CD4-positive, alpha-beta T cell treated with Interferon alpha-2 for 1 hour (primary cell): ENCODE measurements around the gene SAA1.
"Not testable (repeated sequence)": the region's sequence is repeated elsewhere in the genome, so short reads cannot be mapped to it uniquely, and the experiment has no call there.

Experiments used
- DNase-seq, 2 donors: peaks; one replicate each; pipeline ENCODE4 v3.0.0-alpha.2; 2020 to 2022

The SAA1 gene

GRCh38 chr11:18261721-18262120, 4.3 kb upstream of the SAA1 start:
- no peak for DNase-seq

- DNase-seq = not testable (repeated sequence)
Measured at GRCh38 chr11:18262681-18263350, 3.2 kb upstream of the SAA1 start.

- no peak for DNase-seq
Measured at GRCh38 chr11:18264035-18264434, 2.0 kb upstream of the SAA1 start.

- DNase-seq = no peak
Measured at GRCh38 chr11:18264677-18265555, 1.1 kb upstream of the SAA1 start.

GRCh38 chr11:18267335-18268133, 1.5 kb downstream of the SAA1 start:
- DNase-seq = peak in 1 of 2 donors; percentile 25

- not testable (repeated sequence) for DNase-seq
Measured at GRCh38 chr11:18269252-18269651, 3.2 kb downstream of the SAA1 start.

- no peak for DNase-seq
Measured at GRCh38 chr11:18270102-18270501, 4.0 kb downstream of the SAA1 start.

- no peak for DNase-seq
Measured at GRCh38 chr11:18271206-18271605, 5.1 kb downstream of the SAA1 start.

- peak in 1 of 2 donors; percentile 39 for DNase-seq
Measured at GRCh38 chr11:18277565-18278271, 11.7 kb downstream of the SAA1 start.

GRCh38 chr11:18280438-18281045, 14.5 kb downstream of the SAA1 start:
- no peak for DNase-seq

- DNase-seq = no peak
Measured at GRCh38 chr11:18282626-18283025, 16.6 kb downstream of the SAA1 start.

GRCh38 chr11:18285841-18286240, 19.8 kb downstream of the SAA1 start:
- DNase-seq = no peak

GRCh38 chr11:18288911-18289310, 22.8 kb downstream of the SAA1 start:
- DNase-seq = no peak

GRCh38 chr11:18294862-18295261, 28.8 kb downstream of the SAA1 start:
- no peak for DNase-seq

- DNase-seq = no peak
Measured at GRCh38 chr11:18295316-18295715, 29.3 kb downstream of the SAA1 start.

- DNase-seq = no peak
Measured at GRCh38 chr11:18299721-18300120, 33.7 kb downstream of the SAA1 start.

- no peak for DNase-seq
Measured at GRCh38 chr11:18304745-18305144, 38.7 kb downstream of the SAA1 start.

- no peak for DNase-seq
Measured at GRCh38 chr11:18307461-18308139, 41.5 kb downstream of the SAA1 start.

GRCh38 chr11:18308242-18308641, 42.2 kb downstream of the SAA1 start:
- no peak for DNase-seq

GRCh38 chr11:18309691-18310090, 43.6 kb downstream of the SAA1 start:
- no peak for DNase-seq

GRCh38 chr11:18310800-18311340, 44.8 kb downstream of the SAA1 start:
- peak in 1 of 2 donors; percentile 19 for DNase-seq
